A673 (cell line): Measurements from ENCODE around the gene DPEP2.

ENCODE experiments used
- CTCF ChIP-seq: fragments of 300-800, 200-600 bp; sonication (generic); conservative IDR thresholded peaks from 2 replicates; pipeline ENCODE4 v1.5.1; 2017; ENCODE audit warnings: low read depth, mild to moderate bottlenecking, antibody characterized with exemption, low read length, moderate library complexity, mixed read lengths
- EZH2 ChIP-seq: fragments of 200-600 bp; sonication (generic); IDR thresholded peaks from 2 replicates; pipeline ENCODE4 v1.6.1; 2017; ENCODE audit warnings: borderline replicate concordance, low read depth, mild to moderate bottlenecking, mixed read lengths, antibody characterized with exemption, low read length; ENCODE audit not compliant: poor library complexity, severe bottlenecking

DNA sequence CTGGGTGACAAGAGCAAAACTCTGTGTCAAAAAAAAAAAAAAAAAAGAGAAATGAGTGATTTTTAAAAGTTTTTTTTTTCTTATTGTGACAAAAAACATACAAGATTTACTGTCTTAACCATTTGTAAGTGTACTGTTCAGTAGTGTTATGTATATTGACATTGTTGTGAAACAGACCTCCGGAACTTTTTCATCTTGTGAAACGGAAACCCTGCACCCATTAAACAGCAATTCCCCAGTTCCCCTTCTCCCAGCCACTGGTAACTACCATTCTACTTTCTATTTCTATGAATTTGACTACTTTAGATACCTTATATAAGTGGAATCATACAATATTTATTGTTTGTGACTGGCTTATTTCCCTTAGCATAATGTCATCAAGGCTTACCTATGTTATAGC, 42.5 kb upstream of the DPEP2 start:
- TF ChIP-seq CTCF = no peak
- TF ChIP-seq EZH2 = no peak
